ENCODE measurements around the gene GREM1.

DNA sequence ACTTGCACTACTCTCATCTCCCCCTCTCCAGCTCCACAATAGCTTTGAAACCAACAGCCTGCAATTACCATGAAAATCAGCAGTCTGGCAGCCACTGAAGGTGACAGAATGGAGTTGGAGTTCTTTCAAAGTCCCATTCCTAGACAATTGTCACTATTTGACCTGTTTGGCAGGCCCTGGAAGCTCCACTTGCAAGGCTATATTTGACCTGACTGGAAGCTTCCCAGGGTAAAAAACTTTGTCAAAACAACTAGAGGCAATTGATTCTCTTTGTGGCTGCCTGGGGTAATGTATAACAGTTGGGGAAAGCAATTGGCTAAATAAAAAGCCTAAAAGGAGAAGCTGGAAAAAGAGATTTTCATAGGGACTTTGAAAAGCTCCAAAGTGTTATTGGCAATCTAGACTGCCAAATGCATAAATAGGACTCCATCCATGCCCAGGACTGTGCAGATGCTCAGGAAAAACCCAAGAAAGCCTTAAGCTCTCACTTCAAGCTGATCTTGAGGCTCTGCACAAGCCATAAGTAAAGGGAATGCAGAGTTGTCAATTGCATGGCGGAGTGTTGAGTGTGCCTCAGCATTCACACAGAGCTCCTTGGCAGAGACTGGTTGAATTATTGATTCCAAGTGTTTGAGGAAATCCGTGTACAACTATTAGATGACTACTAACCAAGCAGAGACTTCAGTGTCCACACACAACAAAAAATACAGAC, 18.3 kb downstream of the GREM1 start:
- TF ChIP-seq, protein P1, sequence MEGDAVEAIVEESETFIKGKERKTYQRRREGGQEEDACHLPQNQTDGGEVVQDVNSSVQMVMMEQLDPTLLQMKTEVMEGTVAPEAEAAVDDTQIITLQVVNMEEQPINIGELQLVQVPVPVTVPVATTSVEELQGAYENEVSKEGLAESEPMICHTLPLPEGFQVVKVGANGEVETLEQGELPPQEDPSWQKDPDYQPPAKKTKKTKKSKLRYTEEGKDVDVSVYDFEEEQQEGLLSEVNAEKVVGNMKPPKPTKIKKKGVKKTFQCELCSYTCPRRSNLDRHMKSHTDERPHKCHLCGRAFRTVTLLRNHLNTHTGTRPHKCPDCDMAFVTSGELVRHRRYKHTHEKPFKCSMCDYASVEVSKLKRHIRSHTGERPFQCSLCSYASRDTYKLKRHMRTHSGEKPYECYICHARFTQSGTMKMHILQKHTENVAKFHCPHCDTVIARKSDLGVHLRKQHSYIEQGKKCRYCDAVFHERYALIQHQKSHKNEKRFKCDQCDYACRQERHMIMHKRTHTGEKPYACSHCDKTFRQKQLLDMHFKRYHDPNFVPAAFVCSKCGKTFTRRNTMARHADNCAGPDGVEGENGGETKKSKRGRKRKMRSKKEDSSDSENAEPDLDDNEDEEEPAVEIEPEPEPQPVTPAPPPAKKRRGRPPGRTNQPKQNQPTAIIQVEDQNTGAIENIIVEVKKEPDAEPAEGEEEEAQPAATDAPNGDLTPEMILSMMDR (IDR thresholded peaks at IDR 0.05; ENCODE audit: borderline replicate concordance, extremely low read depth, low read length, poor library complexity, severe bottlenecking) = no peak
- TF ChIP-seq EZH2 (IDR thresholded peaks at IDR 0.05; ENCODE audit: borderline replicate concordance, low read depth, low read length, severe bottlenecking) = no peak
